HEK293 (cell line): Measurements from ENCODE around the gene DPH5.

Source experiments
- CTCF ChIA-PET: fragments of 350-600 bp; formaldehyde crosslinking; extraction: SDS; loops from one replicate; lab custom pipeline; 2021; ENCODE audit warnings: antibody characterized with exemption; lab: Yijun Ruan, JAX
- POLR2A ChIA-PET: fragments of 300-600 bp; formaldehyde crosslinking; extraction: SDS; loops from one replicate; lab custom pipeline; 2020; ENCODE audit warnings: antibody characterized with exemption, inconsistent platforms; lab: Yijun Ruan, JAX
- H3K27ac ChIP-seq: fragments of 200-500 bp; sonication (Bioruptor generic); 2 replicates; pipeline ENCODE4 v1.5.1; 2014; ENCODE audit warnings: low read depth, low read length, control low read depth, inconsistent platforms; ENCODE audit errors: extremely low read depth
- H3K36me3 ChIP-seq, 2 experiments: fragments of 200-500 bp in 1 of 2; sonication (Bioruptor generic) in 1 of 2; 1 replicate in 1 of 2; 2 replicates in 1 of 2; pipeline ENCODE4 v1.5.1; 2014 to 2017; ENCODE audit warnings: inconsistent platforms in 2 of 2, low read length in 2 of 2; ENCODE audit not compliant: control insufficient read depth in 2 of 2, insufficient read depth in 1 of 2
- H3K4me1 ChIP-seq: fragments of 200-500 bp; sonication (Bioruptor generic); 2 replicates; pipeline ENCODE4 v1.5.1; 2014; ENCODE audit warnings: mild to moderate bottlenecking, low read length, inconsistent platforms; ENCODE audit not compliant: control insufficient read depth, insufficient read depth
- H3K4me3 ChIP-seq: 2 replicates; pipeline ENCODE4 v1.5.1; 2011; ENCODE audit warnings: low read depth, mild to moderate bottlenecking, control low read depth, low read length, moderate library complexity
- H3K9me3 ChIP-seq: fragments of 200-500 bp; sonication (Bioruptor generic); 2 replicates; pipeline ENCODE4 v1.5.1; 2014; ENCODE audit warnings: low read depth, low read length, inconsistent platforms; ENCODE audit not compliant: control insufficient read depth, insufficient read depth
- BCL11A ChIP-seq: fragments of 450-650 bp; formaldehyde crosslinking; IDR thresholded peaks from 2 replicates; pipeline ENCODE4 v1.5.1; 2016; ENCODE audit warnings: low read depth, missing biosample characterization, missing genetic modification characterization
- GLIS2 ChIP-seq: fragments of 450-650 bp; formaldehyde crosslinking; IDR thresholded peaks from 2 replicates; pipeline ENCODE4 v1.5.1; 2016; ENCODE audit warnings: missing biosample characterization, missing genetic modification characterization
- KLF8 ChIP-seq: fragments of 450-650 bp; formaldehyde crosslinking; IDR thresholded peaks from 2 replicates; pipeline ENCODE4 v1.5.1; 2016; ENCODE audit warnings: missing biosample characterization, missing genetic modification characterization
- MEIS1 ChIP-seq: sonication (generic); formaldehyde crosslinking; IDR thresholded peaks from 2 replicates; pipeline ENCODE4 v1.8.1; 2022; ENCODE audit warnings: missing genetic modification reagents, mild to moderate bottlenecking, borderline replicate concordance
- OSR2 ChIP-seq: fragments of 450-650 bp; formaldehyde crosslinking; IDR thresholded peaks from 2 replicates; pipeline ENCODE4 v1.5.1; 2016; ENCODE audit warnings: missing biosample characterization, missing genetic modification characterization
- PRDM1 ChIP-seq: fragments of 450-650 bp; formaldehyde crosslinking; IDR thresholded peaks from 2 replicates; pipeline ENCODE4; 2016; ENCODE audit warnings: missing biosample characterization, missing genetic modification characterization
- PRDM6 ChIP-seq: fragments of 450-650 bp; formaldehyde crosslinking; IDR thresholded peaks from 2 replicates; pipeline ENCODE4 v1.5.1; 2017; ENCODE audit warnings: missing biosample characterization, missing genetic modification characterization
- RBAK ChIP-seq: fragments of 450-650 bp; formaldehyde crosslinking; IDR thresholded peaks from 2 replicates; pipeline ENCODE4 v1.5.1; 2016; ENCODE audit warnings: missing biosample characterization, missing genetic modification characterization
- SALL2 ChIP-seq: fragments of 450-650 bp; formaldehyde crosslinking; IDR thresholded peaks from 2 replicates; pipeline ENCODE4 v1.5.0; 2017; ENCODE audit warnings: missing biosample characterization, mild to moderate bottlenecking, missing genetic modification characterization, borderline replicate concordance
- YY2 ChIP-seq: fragments of 450-650 bp; formaldehyde crosslinking; IDR thresholded peaks from 2 replicates; pipeline ENCODE4 v1.5.1; 2016; ENCODE audit warnings: missing biosample characterization, missing genetic modification characterization
- ZBTB7A ChIP-seq: fragments of 450-650 bp; formaldehyde crosslinking; IDR thresholded peaks from 2 replicates; pipeline ENCODE4 v1.5.1; 2016; ENCODE audit warnings: low read depth, missing biosample characterization, missing genetic modification characterization
- ZNF184 ChIP-seq: fragments of 450-650 bp; IDR thresholded peaks from 2 replicates; pipeline ENCODE4 v1.5.1; 2018; ENCODE audit warnings: missing biosample characterization, mild to moderate bottlenecking, missing genetic modification characterization
- ZNF202 ChIP-seq: fragments of 450-650 bp; formaldehyde crosslinking; IDR thresholded peaks from 2 replicates; pipeline ENCODE4 v1.5.1; 2016; ENCODE audit warnings: missing biosample characterization, missing genetic modification characterization, borderline replicate concordance
- ZNF211 ChIP-seq: fragments of 450-650 bp; formaldehyde crosslinking; IDR thresholded peaks from 2 replicates; pipeline ENCODE4 v1.5.1; 2016; ENCODE audit warnings: low read depth, missing biosample characterization, missing genetic modification characterization
- ZNF26 ChIP-seq: fragments of 450-650 bp; formaldehyde crosslinking; IDR thresholded peaks from 2 replicates; pipeline ENCODE4 v1.5.1; 2016; ENCODE audit warnings: missing biosample characterization, missing genetic modification characterization
- ZNF292 ChIP-seq: fragments of 450-650 bp; formaldehyde crosslinking; IDR thresholded peaks from 2 replicates; pipeline ENCODE4 v1.5.1; 2016; ENCODE audit warnings: low read depth, missing biosample characterization, missing genetic modification characterization, borderline replicate concordance
- ZNF416 ChIP-seq: fragments of 450-650 bp; formaldehyde crosslinking; IDR thresholded peaks from 2 replicates; pipeline ENCODE4 v1.5.1; 2016; ENCODE audit warnings: missing biosample characterization, missing genetic modification characterization
- ZNF433 ChIP-seq: fragments of 450-650 bp; formaldehyde crosslinking; IDR thresholded peaks from 2 replicates; pipeline ENCODE4 v1.5.1; 2016; ENCODE audit warnings: missing biosample characterization, missing genetic modification characterization, low read depth
- ZNF513 ChIP-seq: fragments of 450-650 bp; IDR thresholded peaks from 2 replicates; pipeline ENCODE4 v1.5.1; 2018; ENCODE audit warnings: missing biosample characterization, missing genetic modification characterization
- ZNF521 ChIP-seq: fragments of 450-650 bp; formaldehyde crosslinking; IDR thresholded peaks from 2 replicates; pipeline ENCODE4 v1.5.1; 2017; ENCODE audit warnings: missing biosample characterization, mild to moderate bottlenecking, missing genetic modification characterization
- ZNF555 ChIP-seq: fragments of 450-650 bp; formaldehyde crosslinking; conservative IDR thresholded peaks from 2 replicates; pipeline ENCODE4 v1.5.1; 2017; ENCODE audit warnings: missing biosample characterization, mild to moderate bottlenecking, missing genetic modification characterization, inconsistent platforms
- ZNF585B ChIP-seq: fragments of 450-650 bp; formaldehyde crosslinking; IDR thresholded peaks from 2 replicates; pipeline ENCODE4 v1.5.1; 2016; ENCODE audit warnings: missing biosample characterization, missing genetic modification characterization
- ZNF639 ChIP-seq: fragments of 450-650 bp; formaldehyde crosslinking; IDR thresholded peaks from 2 replicates; pipeline ENCODE4 v1.5.1; 2016; ENCODE audit warnings: missing biosample characterization, missing genetic modification characterization

The DPH5 gene

GRCh38 chr1:100979631-100980030 lies 46.0 kb downstream of the DPH5 start (continued):
- TF ChIP-seq ZNF639 = no peak
- no peak for TF ChIP-seq ZNF184
- TF ChIP-seq ZNF433 (tag by site-specific recombination) = no peak
- TF ChIP-seq ZBTB7A (tag by site-specific recombination) = no peak
- no peak for TF ChIP-seq ZNF585B (tag by site-specific recombination)
- no peak for TF ChIP-seq YY2 (tag by site-specific recombination)
- no peak for TF ChIP-seq ZNF555
- TF ChIP-seq OSR2 = no peak
- TF ChIP-seq ZNF202 (tag by site-specific recombination) = no peak
- no peak for TF ChIP-seq ZNF521
- TF ChIP-seq GLIS2 (tag by site-specific recombination) = no peak

GRCh38 chr1:100976936-100977335 lies 48.6 kb downstream of the DPH5 start:
- POLR2A ChIA-PET = interaction anchor here (0.6 kb wide), 1 partner anchor 54 kb away, joined by 4 read pairs; no protein-coding TSS in a partner anchor
- no peaks in the 10 kb centered on the region; the same call in none of the 2 replicates for H3K4me1 ChIP-seq
- TF ChIP-seq BCL11A (tag by site-specific recombination) (no peak), MEIS1 (CRISPR knock-in tag) (no peak), ZNF513 (no peak)
- TF ChIP-seq, all 188 proteins: peak for 0
- Histone ChIP-seq H3K36me3 (peaks cover 0 to 28% of the 10 kb centered on the region in 2 experiments; a peak in 2 of 3 replicates), H3K27ac (no peak overlapping the region), H3K4me3 (no peak overlapping the region), H3K9me3 (no peaks in the 10 kb centered on the region)
- CTCF ChIA-PET = no interaction called here

GRCh38 chr1:100972185-100972584 lies 53.4 kb downstream of the DPH5 start:
- Histone ChIP-seq H3K27ac (no peak overlapping the region), H3K36me3 (peaks cover 0 to 29% of the 10 kb centered on the region in 2 experiments; a peak in 2 of 3 replicates), H3K4me1 (no peaks in the 10 kb centered on the region; the same call in none of the 2 replicates), H3K4me3 (no peak overlapping the region)
- TF ChIP-seq KLF8 (tag by site-specific recombination) (no peak), PRDM6 (tag by site-specific recombination) (peak; percentile 76)
- TF ChIP-seq, all 188 proteins: peak for 1
- no peaks in the 10 kb centered on the region for H3K9me3 ChIP-seq
- POLR2A ChIA-PET = no interaction called here
- CTCF ChIA-PET = interaction anchor here (0.6 kb wide), 1 partner anchor 14 kb away, joined by 3 read pairs; no protein-coding TSS in a partner anchor

- peaks cover 10 to 33% of the 10 kb centered on the region in 2 experiments for H3K36me3 ChIP-seq
- POLR2A ChIA-PET = no interaction called here
- CTCF ChIA-PET = interaction anchor here (0.6 kb wide), 1 partner anchor 1211 kb away, joined by 3 read pairs; no protein-coding TSS in a partner anchor
- H3K4me1 ChIP-seq = no peaks in the 10 kb centered on the region; the same call in none of the 2 replicates
- no peak overlapping the region for H3K27ac ChIP-seq
- TF ChIP-seq ZNF211 (tag by site-specific recombination) (no peak), PRDM1 (tag by site-specific recombination) (peak; percentile 71), ZNF416 (tag by site-specific recombination) (no peak), YY2 (tag by site-specific recombination) (no peak), SALL2 (tag by site-specific recombination) (no peak), ZNF26 (tag by site-specific recombination) (no peak), RBAK (tag by site-specific recombination) (no peak), ZNF292 (tag by site-specific recombination) (no peak)
- no peaks in the 10 kb centered on the region for H3K9me3 ChIP-seq
- no peak overlapping the region for H3K4me3 ChIP-seq
Observed at GRCh38 chr1:100971021-100971420, 54.6 kb downstream of the DPH5 start.
